ENCODE results near the gene NSD2.

- TF ChIP-seq REST (IDR thresholded peaks at IDR 0.05; ENCODE audit: insufficient read depth in 1 of 2, low read depth in 2 of 2, low read length in 2 of 2) (no peak), TAF1 (IDR thresholded peaks at IDR 0.05; ENCODE audit: borderline replicate concordance, insufficient read depth, low read length) (no peak), POLR2AphosphoS5 (IDR thresholded peaks at IDR 0.05; ENCODE audit: low read depth, low read length) (no peak), SIN3A (IDR thresholded peaks at IDR 0.05; ENCODE audit: borderline replicate concordance, insufficient read depth, low read length) (no peak)
Measured at GRCh38 chr4:1943928-1944327, 72.7 kb downstream of the NSD2 start.

Measured in PFSK-1 (cell line).